ENCODE results near the gene PRG2.
A peak's percentile ranks its signal among the peaks of the same experiment; 100 is the strongest.

PRG2 gene, protein sequence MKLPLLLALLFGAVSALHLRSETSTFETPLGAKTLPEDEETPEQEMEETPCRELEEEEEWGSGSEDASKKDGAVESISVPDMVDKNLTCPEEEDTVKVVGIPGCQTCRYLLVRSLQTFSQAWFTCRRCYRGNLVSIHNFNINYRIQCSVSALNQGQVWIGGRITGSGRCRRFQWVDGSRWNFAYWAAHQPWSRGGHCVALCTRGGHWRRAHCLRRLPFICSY

GRCh38 chr11:57390535-57390934, at the start of gene PRG2:
PRG2 (minus strand) TSS chr11:57390650; CDS start chr11:57389944, 706 bp downstream.
- DNase-seq = no peak

- no peak for DNase-seq
Measured at GRCh38 chr11:57439786-57440185, 49.3 kb upstream of the PRG2 start.

DNA sequence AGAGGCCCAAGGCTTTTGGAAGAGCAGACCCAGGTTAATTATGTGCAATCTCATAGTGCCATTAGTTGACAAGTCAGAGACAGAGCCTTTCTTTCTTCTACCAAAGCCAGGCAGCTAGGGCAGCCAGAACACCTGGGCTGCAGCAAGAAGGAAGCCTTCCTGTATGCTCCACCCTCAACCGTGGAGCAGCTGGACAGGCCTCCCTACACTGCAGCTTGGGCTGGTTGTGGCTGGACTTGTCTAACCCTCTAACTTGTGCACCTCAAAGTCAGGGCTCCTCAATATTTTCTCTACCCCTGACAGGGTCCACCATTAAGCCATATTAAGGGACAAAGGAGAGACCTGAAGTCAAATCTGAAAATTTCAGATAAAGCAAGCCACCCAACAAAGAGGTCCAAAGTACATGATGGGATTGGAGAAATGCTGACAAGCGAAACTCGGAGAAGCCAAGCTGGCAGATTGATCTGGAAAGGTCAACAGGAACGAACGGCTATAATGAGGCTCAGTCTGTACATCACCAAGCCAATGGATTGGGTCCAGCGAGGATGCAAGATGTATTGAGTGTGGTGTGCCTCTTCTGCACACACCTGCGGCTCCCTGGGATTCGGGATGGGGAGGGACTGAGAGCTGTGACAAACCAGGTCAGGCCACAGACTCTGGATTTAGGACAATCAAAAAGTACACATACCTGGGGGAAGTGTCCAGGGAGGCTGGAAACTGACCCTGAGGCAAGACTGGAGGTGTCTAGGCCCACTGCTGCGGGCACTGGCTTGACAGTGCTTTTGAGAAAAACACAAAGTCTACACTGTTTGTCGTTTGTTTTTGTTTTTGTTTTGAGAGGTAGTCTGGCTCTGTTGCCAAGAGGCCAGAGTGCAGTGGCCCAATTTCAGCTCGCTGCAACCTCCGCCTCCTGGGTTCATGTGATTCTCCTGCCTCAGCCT, 48.2 kb upstream of the PRG2 start:
- DNase-seq = no peak

GRCh38 chr11:57436031-57436430, 45.6 kb upstream of the PRG2 start:
- DNase-seq = no peak

- no peak for DNase-seq
Measured at GRCh38 chr11:57434640-57435546, 44.4 kb upstream of the PRG2 start.

DNA sequence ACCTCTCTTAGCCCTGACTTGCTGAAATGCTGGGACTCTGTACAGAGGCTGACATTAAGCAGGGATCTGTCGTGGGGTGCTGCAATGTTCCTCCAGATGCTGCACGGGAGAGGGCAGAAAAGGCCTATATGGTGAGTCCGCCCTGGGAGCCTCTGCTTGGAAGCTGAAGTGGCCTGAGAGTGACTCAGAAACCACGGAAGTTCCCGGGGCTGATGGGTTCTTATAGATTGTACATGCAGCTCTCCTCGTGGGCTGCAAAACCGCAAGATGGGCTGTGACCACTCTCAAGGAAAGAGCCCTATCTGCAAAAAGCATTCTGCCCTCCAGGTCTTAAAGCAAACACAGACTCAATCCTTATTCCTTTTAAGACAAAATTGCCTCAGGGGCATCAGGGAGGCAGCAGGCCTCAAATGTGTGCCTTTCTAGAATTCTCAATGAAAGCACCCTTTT, 42.3 kb upstream of the PRG2 start:
- peak in 1 of 2 donors; percentile 30 for DNase-seq

DNA sequence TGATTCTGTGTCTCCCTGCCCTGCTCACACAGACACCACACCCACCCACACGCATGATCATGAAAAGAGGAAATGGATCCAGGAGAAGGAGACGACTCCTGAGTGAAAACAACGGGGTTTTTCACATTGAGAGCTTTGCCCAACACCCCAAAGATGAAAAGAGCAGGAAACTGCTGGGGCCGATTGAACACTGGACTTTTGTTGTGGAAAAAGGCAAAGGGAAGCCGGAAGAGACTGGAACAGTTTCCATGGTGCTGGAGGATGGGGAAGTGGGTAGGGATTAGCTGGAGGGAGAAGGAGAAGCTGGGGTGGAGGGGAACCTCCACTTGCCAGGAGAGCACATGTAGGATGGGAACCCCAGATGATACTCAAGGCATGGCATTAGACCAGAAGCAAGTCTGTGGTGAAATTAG, 41.7 kb upstream of the PRG2 start:
- DNase-seq = no peak

DNA sequence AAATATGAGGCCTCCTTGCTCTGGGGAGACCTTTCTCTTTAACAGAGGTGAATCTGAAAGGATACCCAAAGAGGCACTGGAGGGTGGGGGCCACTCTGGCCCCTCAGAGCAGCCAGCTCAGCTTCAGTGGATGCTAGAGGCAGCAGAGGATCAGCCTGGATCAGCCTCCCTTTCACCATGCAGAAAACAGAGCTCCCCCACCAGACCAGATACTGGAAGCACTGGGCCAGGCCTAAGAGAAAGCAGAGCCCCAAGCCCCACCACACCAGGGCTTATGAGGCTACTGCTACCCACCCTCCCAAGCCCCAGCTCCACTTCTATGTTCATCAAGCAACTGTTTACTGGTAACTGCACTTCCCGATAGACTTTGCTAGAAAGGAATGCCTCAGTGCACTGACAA, 40.5 kb upstream of the PRG2 start:
- no peak for DNase-seq

DNA sequence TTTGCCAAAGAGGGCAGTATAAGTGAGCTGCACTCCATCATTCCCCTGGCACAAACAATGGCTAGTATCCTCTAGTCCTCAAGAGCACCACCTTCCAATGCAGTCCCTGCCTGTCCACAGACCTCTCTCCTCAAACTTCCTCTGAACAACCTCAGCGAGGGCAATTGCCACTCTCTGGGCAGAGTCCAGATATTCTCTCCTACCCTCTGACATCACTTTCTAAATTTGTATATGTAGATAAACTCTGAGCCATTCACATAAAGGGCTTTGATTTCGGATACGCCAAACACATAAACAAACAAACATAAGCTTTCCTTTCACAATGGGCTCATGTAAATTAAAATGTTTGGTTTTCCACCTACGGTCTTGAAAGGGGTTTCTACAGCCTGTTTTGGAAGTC, 39.5 kb upstream of the PRG2 start:
- DNase-seq = no peak

- DNase-seq = no peak
Measured at GRCh38 chr11:57428643-57429042, 38.2 kb upstream of the PRG2 start.

GRCh38 chr11:57427727-57428082, 37.3 kb upstream of the PRG2 start:
- no peak for DNase-seq

- DNase-seq = peak; percentile 66 to 68
Measured at GRCh38 chr11:57426929-57427726, 36.7 kb upstream of the PRG2 start, which contains the start of gene SLC43A3. SLC43A3 (minus strand) TSS chr11:57427121; CDS start chr11:57426172, 949 bp downstream.

GRCh38 chr11:57426439-57426928, 36.0 kb upstream of the PRG2 start:
- DNase-seq = peak in 1 of 2 donors; percentile 21

- DNase-seq = no peak
Measured at GRCh38 chr11:57425565-57426438, 35.4 kb upstream of the PRG2 start.

DNA sequence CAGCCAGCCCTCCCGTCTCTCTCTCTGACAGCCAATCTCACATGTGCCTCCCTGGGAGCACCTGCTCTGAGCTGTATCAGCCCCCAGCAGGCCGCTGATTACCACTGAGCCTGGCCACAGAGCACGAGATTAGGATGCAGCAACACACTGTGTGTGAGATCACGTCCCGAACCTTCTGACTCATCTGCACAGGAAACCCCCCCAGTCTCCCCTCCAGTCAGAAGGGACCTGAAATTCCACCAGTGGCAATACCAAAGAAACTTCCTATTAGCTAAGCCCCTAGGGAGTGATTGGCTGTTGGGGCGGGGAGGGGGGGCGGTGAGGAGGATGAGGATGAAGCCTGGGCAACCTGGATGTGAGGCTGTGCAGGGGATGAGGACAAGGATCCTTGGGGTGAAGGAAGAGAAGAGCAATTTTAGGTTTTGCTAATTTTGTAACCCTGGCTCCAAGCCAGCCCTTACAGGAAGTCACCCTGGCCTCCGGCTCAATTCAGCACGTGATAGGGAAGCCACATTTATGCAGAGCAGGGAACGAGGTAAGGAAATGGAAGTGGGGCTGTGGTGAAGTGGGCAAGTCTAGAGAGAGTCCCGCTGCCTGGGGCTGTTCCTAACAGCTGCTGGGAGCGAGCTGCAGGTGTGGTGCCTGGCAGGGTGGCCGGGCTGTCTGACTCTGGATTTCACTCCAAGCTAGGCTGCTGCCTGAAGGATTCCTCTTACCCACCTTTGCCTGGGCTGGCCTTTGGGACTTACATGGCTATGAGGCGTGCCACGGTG, 34.5 kb upstream of the PRG2 start:
- DNase-seq = peak; percentile 84 to 85

GRCh38 chr11:57424137-57424791, 33.8 kb upstream of the PRG2 start:
- DNase-seq = no peak

- DNase-seq = no peak
Measured at GRCh38 chr11:57422669-57423068, 32.2 kb upstream of the PRG2 start.

- DNase-seq = no peak
Measured at GRCh38 chr11:57421805-57422204, 31.4 kb upstream of the PRG2 start.

DNA sequence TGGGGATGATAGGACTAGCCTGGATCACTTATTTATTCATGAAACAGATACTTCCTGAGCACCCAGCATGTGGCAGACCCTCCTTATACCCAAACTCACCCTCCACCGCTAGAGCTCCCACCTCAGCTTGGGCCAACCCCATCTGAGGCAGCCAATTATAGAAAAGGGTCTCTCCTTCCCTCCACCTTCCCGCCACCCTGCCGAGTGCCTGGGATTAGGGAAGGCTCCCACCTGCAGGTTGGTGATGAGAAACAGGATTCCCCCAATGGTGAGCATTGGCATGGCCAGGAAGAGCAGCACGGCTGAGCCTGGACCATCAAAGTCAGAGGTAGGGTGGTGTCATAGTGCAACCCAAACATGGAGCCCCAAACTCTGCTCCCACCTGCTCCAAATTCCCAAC, 30.6 kb upstream of the PRG2 start:
- no peak for DNase-seq

Data from CD4-positive, alpha-beta T cell treated with Interferon alpha-2 for 1 hour (primary cell).